KOPT-K1 (cell line): ENCODE results near the gene FXYD7.
"Not testable (repeated sequence)": the region's sequence is repeated elsewhere in the genome, so short reads cannot be mapped to it uniquely, and the experiment has no call there.

Source experiments
- H3K27ac ChIP-seq: fragments of 200-600 bp; sonication (generic); 2 replicates; pipeline ENCODE4 v1.5.1; 2016; ENCODE audit warnings: antibody characterized with exemption, mild to moderate bottlenecking, low read depth, low read length; ENCODE audit not compliant: poor library complexity, severe bottlenecking
- H3K36me3 ChIP-seq: fragments of 200-600 bp; sonication (generic); 2 replicates; pipeline ENCODE4 v1.5.1; 2017; ENCODE audit warnings: antibody characterized with exemption, mild to moderate bottlenecking, low read length, moderate library complexity; ENCODE audit not compliant: insufficient read depth
- H3K9me3 ChIP-seq: fragments of 200-600 bp; sonication (generic); 2 replicates; pipeline ENCODE4 v1.5.1; 2017; ENCODE audit warnings: antibody characterized with exemption, low read length, mild to moderate bottlenecking; ENCODE audit not compliant: insufficient read depth, poor library complexity, severe bottlenecking

Gene FXYD7

DNA sequence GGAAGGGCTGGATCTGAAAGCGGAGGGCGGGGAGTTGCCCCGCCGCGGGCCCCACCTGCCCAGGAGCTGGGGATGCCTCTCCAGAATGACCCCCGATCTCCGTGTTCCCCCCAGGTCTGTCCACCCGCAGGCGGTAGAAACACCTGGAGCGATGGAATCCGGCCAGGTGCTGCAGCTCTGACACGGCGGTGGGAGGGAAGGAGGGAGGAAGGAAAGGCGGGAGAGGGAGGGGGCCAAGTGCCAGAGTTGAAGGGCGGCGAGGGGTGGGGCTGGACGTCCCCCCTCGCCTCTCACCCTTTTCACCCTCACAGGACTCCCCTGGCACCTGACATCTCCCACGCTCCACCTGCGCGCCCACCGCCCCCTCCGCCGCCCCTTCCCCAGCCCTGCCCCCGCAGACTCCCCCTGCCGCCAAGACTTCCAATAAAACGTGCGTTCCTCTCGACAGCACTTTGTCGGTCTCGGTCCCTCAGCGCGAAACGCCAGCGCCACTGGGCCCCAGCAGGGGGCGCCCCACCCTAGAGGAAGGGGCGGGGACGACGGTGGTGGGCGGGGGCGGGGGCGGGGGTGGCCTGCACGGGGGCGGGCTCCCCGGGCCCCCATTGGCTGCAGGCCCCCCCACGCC is 337 bp upstream of the FXYD7 start:
- Histone ChIP-seq H3K36me3 (no peaks in the 10 kb centered on the region), H3K27ac (no peak overlapping the region), H3K9me3 (no peaks in the 10 kb centered on the region)

DNA sequence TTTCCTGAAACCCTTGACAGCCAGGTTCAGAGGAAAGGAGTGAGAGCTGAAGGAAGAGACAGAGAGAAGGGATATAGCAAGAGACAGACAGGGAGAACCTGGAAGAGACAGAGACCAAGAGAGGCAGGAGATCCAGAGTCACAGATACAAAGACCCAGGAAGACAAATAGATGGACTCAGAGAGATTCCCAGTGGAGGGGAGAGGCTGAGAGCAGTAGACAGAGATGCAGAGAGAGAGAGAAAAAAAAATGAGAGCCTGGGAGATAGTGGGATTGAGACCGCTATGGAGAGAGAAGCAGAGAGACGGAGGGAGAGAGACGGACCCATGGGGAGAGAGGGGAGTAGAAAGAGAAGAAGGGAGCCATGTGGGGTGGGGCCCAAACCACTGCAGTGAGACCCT is 763 bp downstream of the FXYD7 start:
- Histone ChIP-seq H3K27ac (no peak overlapping the region), H3K36me3 (no peaks in the 10 kb centered on the region), H3K9me3 (no peaks in the 10 kb centered on the region)

DNA sequence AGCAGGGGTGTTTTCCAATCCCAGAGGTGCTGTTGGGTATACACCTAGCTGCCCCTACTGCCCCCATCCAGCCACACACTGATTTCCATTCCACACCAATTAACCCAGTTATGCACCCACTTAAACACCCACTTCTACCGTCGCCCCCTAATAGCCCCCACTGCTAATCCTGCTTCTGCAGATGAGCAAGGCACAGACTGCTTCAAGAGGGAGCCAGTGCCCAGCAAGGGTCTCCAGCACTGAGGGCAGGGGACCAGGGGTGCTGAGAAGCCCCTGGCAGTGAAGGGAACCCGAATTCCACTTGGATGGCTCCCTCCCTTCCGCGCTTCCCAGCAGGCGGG is 1.2 kb downstream of the FXYD7 start:
- H3K36me3 ChIP-seq, result no peaks in the 10 kb centered on the region
- no peak overlapping the region for H3K27ac ChIP-seq
- H3K9me3 ChIP-seq, result no peaks in the 10 kb centered on the region

DNA sequence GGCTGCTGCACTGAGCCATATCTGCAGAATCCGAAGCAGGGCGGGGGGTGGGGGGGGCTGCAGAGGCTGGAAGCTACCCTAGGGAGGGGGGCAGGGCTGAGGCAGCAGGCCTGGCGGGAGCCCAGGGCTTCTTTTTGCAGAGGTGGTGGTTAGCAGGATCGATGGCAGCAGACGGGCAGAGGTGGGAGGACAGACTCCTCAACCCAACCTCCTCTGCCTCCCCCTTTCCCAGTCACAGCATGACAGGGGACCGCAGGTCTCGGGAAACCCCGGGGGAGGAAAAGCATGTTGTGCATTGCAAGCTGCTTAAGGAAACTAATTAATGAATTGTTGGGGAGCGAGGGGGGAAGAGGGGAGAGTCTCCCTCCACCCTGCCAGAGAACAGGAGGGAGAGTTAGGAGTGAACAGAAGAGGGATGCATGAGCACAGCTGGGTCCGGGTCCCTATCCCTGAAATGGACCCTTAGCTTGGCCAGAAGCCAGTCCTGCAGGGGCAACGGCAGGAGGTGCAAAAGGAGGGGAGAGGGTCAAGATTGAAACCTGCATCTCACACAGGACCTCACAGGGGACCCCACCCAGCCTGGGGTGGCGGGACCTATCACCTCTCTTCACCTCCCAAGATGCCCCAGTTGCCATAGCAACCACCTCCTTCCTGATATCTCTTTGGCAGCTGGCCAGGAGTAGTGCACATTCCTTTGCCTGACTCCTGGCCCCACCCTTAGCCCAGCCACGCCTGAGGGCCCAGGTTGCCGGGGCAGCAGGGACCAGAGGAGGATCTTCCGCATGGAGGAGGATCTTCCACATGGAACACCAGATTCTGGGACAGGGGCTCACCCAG is 1.8 kb downstream of the FXYD7 start:
- Histone ChIP-seq H3K9me3 (no peaks in the 10 kb centered on the region), H3K27ac (no peak overlapping the region), H3K36me3 (no peaks in the 10 kb centered on the region)

DNA sequence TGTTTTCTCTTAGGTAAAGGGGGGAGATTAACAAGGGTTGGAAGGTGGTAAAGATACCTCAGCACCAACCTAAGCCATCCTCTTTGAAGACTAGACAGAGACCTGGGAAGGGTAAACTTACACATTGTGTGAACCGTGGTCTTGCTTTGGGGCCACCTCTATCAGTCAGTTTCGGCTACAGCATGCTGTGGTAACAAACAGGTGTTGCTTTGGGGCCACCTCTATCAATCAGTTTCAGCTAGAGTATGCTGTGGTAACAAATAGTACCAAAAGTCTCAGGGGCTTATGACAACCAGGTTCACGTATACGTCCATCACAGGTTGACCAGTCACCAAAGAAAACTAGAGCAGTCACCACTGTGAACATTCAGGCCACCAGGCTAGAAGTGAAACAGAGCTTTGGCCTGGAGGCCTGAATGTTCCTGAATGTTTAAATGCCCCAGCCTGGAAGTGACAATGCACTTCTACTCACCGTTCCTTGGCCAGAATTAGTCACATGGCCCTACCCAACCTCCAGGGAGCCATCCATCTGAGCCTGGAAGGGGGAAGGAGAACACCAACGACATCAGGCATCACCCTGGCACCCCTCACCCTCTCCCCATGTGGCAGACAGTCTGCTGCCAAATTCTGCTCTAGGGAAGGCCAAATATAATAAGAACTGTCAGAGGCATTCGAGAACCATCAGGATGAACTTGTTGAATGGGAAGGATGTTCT is 3.8 kb downstream of the FXYD7 start:
- Histone ChIP-seq H3K27ac (no peak overlapping the region), H3K9me3 (no peaks in the 10 kb centered on the region), H3K36me3 (no peaks in the 10 kb centered on the region)

DNA sequence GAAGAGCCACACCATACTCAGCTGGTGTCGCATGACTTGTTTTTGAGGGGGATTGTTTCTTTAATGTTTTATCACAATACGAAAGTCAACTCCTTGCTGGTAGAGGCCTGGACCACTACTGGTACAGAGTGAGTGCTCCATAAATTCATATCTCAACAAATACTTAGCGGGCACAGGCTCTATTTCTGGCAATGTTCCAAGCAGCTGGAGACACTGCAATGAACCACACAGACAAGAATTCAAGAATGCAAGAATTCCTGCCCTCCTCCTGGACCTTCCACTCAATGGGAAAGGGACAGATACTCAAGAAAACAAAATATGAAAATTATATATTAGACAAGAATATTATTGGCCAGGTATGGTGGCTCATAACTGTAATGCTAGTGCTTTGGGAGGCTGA is 6.4 kb downstream of the FXYD7 start:
- Histone ChIP-seq H3K9me3 (no peaks in the 10 kb centered on the region), H3K36me3 (no peaks in the 10 kb centered on the region), H3K27ac (no peak overlapping the region)

DNA sequence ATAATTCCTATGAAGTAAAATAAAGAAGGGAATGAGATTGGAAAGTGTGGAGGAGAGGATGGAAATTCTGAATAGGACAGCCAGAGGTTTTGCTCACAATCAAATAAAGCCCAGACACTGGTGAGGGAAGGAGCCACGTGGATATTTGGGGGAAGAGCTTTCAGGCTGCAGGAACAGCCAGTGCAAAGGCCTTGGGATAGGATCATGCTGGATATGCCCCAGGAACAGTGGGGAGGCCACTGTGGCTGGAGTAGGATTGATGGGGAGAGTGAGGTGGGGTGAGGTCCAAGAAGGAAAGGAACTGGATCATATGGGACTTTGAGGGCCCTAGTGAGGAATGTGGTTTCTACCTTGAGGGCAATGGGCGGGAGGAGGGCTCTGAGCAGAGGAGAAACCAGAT is 7.4 kb downstream of the FXYD7 start:
- no peaks in the 10 kb centered on the region for H3K36me3 ChIP-seq
- no peak overlapping the region for H3K27ac ChIP-seq

DNA sequence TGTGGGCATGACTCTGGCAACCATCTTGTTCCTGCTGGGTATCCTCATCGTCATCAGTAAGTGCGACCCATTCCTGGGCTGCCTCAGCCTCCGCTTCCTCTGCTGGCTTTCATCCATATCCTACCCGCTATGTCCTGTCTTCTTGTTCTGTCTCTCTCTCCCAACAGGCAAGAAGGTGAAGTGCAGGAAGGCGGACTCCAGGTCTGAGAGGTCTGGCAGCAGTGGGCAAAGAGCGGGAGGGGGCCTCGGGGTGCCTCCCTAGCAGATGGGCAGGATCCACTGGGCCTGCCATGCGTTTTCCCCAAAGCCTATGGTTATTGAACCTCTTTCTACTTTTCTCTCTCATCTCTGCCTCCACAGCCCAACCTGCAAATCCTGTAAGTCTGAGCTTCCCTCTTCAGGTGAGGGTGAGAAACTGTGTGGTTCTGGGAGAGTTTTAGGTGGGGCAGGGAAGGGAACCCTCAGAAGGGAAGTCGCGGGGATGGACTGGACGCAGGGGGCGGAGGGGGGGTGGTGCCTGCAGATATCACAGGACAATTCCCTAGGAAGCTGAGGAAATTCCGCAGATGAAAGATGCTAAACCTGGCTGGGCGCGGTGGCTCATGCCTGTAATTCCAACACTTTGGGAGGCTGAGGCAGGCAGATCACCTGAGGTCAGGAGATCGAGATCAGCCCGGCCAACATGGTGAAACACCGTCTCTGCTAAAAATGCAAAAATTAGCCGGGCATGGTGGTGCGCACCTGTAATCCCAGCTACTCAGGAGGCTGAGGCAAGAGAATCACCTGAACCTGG is 8.4 kb downstream of the FXYD7 start:
- Histone ChIP-seq H3K36me3 (no peaks in the 10 kb centered on the region), H3K9me3 (no peaks in the 10 kb centered on the region), H3K27ac (no peak overlapping the region)

More for the DNA sequence above, 7.4 kb downstream of the FXYD7 start:
- no peaks in the 10 kb centered on the region for H3K9me3 ChIP-seq

DNA sequence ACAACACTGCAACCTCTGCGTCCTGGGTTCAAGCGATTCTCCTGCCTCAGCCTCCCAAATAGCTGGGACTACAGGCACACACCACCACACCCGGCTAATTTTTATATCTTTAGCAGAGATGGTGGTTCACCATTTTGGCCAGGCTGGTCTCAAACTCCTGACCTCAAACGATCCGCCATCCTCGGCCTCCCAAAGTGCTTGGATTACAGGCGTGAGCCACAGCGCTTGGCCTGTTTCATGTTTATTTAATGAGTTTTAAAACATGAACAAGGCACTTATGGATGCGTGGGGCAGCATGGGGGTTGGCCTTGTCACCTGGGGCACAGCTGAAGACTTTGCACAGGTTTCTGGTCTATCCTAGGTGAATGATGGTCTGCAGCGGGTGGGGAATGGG is 10.1 kb downstream of the FXYD7 start:
- peaks cover 16% of the 10 kb centered on the region for H3K36me3 ChIP-seq
- H3K27ac ChIP-seq, H3K9me3 ChIP-seq: not testable (repeated sequence)

DNA sequence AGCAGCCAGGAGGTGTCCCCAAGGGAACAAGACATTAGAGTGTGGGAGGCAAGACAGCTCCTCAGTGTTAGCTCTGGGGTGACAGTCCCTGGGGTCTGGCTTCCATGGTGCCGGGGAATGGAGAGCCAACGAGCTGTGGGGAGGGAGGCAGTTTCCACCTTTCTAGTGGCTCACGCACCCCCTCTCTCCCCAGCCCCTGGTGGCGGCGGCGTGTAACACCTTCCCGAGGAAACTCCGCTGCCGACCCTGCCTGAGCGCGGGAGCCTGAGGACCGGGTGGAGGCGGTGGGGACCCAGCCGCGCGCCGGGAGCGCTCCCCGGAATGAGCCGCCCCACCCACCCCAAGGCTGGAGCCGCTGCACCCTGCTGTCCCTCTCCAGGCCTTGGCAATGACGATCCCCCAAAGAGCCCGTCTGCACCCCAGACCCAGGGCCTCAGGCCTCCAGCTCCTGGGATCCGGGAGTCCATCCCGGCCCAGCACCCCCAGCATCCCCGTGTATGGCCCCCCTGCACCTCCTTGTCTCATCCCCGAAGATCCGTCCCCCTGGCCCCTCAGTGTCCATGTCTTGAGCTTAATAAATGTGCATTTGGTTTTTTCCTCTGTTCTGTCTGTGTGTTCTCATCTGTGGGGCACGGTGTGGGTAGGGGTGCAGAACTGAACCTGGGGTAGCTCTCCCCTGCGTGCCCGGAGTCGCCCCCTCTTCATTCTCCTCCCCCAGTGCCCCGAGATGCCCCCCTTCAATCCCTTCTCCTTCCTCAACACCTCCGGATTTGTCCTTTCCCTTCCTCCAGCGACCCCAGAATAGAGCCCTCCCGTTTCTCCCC is 10.9 kb downstream of the FXYD7 start:
- H3K9me3 ChIP-seq, result no peaks in the 10 kb centered on the region
- peak overlapping the region; percentile 92 for H3K27ac ChIP-seq
- H3K36me3 ChIP-seq, result peaks cover 24% of the 10 kb centered on the region

DNA sequence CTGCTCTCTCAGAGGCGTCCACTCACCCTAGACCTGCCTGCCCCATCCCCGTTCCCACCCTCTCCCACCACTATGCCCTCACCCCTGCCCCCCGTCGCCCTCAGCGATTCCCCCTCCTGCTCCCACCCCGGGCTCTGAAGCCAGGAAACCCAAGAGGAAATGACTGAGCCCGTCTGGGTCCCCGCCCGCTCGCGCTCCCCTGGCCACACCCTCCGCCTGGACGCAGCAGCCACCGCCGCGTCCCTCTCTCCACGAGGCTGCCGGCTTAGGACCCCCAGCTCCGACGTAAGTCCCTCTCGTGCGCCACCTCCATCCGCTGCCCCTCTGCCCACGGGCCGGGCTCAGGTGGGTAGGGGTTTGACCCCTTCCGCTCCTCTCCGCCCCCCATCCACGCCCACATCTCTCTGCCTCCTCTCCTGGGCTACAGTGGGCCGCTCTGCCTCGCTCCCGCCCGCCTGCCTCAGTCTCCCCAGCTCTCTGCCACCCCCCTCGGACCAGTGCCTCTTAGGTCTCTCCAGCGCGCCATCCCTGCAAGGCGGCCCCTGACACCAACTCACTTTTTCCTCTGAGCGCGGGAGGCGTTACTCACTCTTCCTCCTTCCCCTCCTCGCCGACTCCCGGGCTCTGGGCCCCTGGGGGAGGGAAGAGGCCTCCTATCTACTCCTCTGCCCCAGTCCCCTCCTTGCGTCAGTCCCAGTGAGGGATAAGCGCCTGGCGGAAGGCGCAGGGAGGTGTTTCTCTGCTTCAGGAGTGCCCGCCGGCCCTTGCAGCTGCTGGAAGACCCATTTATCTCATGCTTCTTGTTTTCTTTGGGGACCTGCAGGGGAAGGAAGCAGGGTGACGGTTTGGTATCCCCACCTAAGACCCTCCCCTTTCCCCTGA is 11.7 kb downstream of the FXYD7 start, which contains the start of gene FXYD5:
Gene FXYD5, plus strand, starts transcription at position 211 of the 882 bp plus-strand sequence. CDS start 816 bp downstream, outside the sequence.
- Histone ChIP-seq H3K27ac (peak within 1 kb of the TSS; percentile 92), H3K9me3 (no peaks in the 10 kb centered on the region), H3K36me3 (peaks cover 32% of the 10 kb centered on the region)

DNA sequence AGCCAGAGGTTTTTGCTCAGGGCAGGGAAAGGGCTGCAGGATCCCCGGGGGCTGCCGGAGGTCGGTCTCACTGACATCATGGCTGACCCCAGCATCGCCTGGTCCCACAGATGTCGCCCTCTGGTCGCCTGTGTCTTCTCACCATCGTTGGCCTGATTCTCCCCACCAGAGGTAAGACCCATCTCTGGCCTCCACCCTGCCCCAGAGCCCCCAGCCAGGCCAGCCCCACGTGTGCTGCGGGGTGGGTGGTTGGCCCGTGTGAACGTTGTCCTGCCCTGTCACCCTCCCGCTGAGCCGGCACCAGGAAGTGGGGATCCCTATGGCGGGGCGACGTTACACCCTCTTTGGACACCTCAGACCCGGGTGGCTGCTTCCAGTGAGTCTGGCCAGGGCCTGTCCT is 12.4 kb downstream of the FXYD7 start:
- no peaks in the 10 kb centered on the region for H3K9me3 ChIP-seq
- H3K27ac ChIP-seq, result peak overlapping the region; percentile 92
- peaks cover 39% of the 10 kb centered on the region for H3K36me3 ChIP-seq

DNA sequence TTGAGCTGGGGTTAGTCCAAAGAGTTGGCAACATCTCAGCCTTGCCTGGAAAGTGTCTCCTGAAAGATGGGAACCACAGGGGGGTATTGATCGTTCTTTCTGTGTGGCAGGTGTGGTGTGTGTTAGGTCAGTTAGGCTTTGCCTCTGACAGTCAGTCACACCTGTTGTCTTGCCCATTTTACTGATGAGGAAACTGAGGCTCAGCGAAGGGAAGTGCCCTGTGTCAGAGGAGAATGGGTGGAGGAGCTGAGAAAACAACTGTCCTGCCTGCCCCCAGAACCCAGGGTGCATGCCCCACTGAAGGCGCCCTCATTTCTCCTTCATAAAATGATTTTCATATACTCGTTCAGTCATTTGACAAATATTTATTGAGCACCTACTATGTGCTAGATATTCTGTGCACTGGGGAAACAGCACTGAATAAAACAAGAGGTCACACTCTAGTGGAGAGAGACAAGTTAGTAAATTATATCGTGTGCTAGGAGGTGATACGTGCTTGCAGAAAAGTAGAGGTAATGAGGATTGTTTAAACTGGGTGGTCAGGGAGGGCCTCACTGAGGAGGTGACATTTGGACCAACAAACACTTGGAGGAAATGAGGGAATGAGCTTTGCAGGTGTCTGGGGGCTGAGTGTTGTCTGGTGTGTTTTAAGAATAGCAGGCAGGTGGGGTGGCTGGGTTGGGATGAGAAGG is 13.1 kb downstream of the FXYD7 start:
- Histone ChIP-seq H3K27ac (peak overlapping the region; percentile 92), H3K36me3 (peaks cover 46% of the 10 kb centered on the region), H3K9me3 (peaks cover 3% of the 10 kb centered on the region)
